ENCODE data around the gene ITGA8. TPM values are rescaled to one million over a fixed set of nuclear protein-coding genes. Genes with fewer than 3 reads are reported as not detected.
"Not testable (repeated sequence)": the region's sequence is repeated elsewhere in the genome, so short reads cannot be mapped to it uniquely, and the experiment has no call there.

Gene ITGA8
- total and polyA plus RNA-seq, 2 of the 13 experiments (the other 11 are each of a cell fraction or from before 2014, with no cell fraction given): not detected

GRCh38 chr10:15631205-15631604 is 88.5 kb downstream of the ITGA8 start:
- H3K27ac ChIP-seq (ENCODE audit: extremely low read length, insufficient read depth, low read length); H3K4me2 ChIP-seq (ENCODE audit: low read depth, low read length); FAIRE-seq; H3K9me3 ChIP-seq (ENCODE audit: low read length); H3K79me2 ChIP-seq (ENCODE audit: insufficient read depth, low read length); CTCF ChIA-PET (ENCODE audit: low intra/inter-chr PET ratio, low total read pairs); intact Hi-C loops (cut with micrococcal nuclease; ENCODE audit: unreplicated experiment); in situ Hi-C loops (cut with HindIII; ENCODE audit: extremely low pct_ligation_motif_present, low pct_unique_long_range_greater_than_20kb); ATAC-seq; H2AFZ ChIP-seq (ENCODE audit: low read length); H3K9ac ChIP-seq (ENCODE audit: insufficient read depth, low read depth, low read length); H3K4me1 ChIP-seq (ENCODE audit: insufficient read depth, low read length); H3K36me3 ChIP-seq (replicated peaks in 1 of 2; ENCODE audit: control insufficient read depth in 1 of 2, insufficient read depth in 2 of 2, low read length in 2 of 2); H3K4me3 ChIP-seq (replicated peaks in 1 of 3; ENCODE audit: insufficient read depth in 1 of 3, low read depth in 2 of 3, low read length in 3 of 3); BruUV-seq (replicated peaks); POLR2A ChIA-PET; H3K27me3 ChIP-seq (ENCODE audit: control insufficient read depth in 1 of 2, insufficient read depth in 2 of 2, low read length in 2 of 2); DNase-seq (ENCODE audit: low spot score); H4K20me1 ChIP-seq (ENCODE audit: insufficient read depth, low read length): not testable (repeated sequence)
- 20% methylated on average over 3 of the region's 3 CpGs for WGBS (ENCODE audit: low lambda C conversion rate)

- whole genome bisulfite sequencing (ENCODE audit: low lambda C conversion rate): 2% methylated on average over 5 of the region's 5 CpGs
- no TSS peak for BruUV-seq (replicated peaks)
- DNase-seq (ENCODE audit: low spot score) (no peak), FAIRE-seq (no peak), ATAC-seq (no peak)
- H4K20me1 ChIP-seq (ENCODE audit: insufficient read depth, low read length): no peaks in the 10 kb centered on the region
- ChIA-PET CTCF (ENCODE audit: low intra/inter-chr PET ratio, low total read pairs) (no interaction called here), POLR2A (no interaction called here)
- no peak overlapping the region for H3K4me3 ChIP-seq (replicated peaks in 1 of 3; ENCODE audit: insufficient read depth in 1 of 3, low read depth in 2 of 3, low read length in 3 of 3)
- H3K27ac ChIP-seq (ENCODE audit: extremely low read length, insufficient read depth, low read length): no peak overlapping the region
- TF ChIP-seq ARID3A (IDR thresholded peaks at IDR 0.05; ENCODE audit: low read depth, low read length) (no peak), FOXO4 (CRISPR knock-in tag; conservative IDR thresholded peaks at IDR 0.05) (no peak), ZNF850 (CRISPR knock-in tag; conservative IDR thresholded peaks at IDR 0.05) (no peak), ZNF572 (CRISPR knock-in tag; IDR thresholded peaks at IDR 0.05) (no peak), SPEN (CRISPR knock-in tag; IDR thresholded peaks at IDR 0.05; ENCODE audit: low read depth) (no peak)
- in situ Hi-C loops (cut with HindIII; ENCODE audit: extremely low pct_ligation_motif_present, low pct_unique_long_range_greater_than_20kb) (no loop called here), intact Hi-C loops (cut with micrococcal nuclease; ENCODE audit: unreplicated experiment) (no loop called here)
- H3K79me2 ChIP-seq (ENCODE audit: insufficient read depth, low read length): no peaks in the 10 kb centered on the region
- H3K4me2 ChIP-seq (ENCODE audit: low read depth, low read length): no peak overlapping the region
- H3K4me1 ChIP-seq (ENCODE audit: insufficient read depth, low read length): no peaks in the 10 kb centered on the region
- no peaks in the 10 kb centered on the region for H3K9me3 ChIP-seq (ENCODE audit: low read length)
- H3K36me3 ChIP-seq (replicated peaks in 1 of 2; ENCODE audit: control insufficient read depth in 1 of 2, insufficient read depth in 2 of 2, low read length in 2 of 2): no peaks in the 10 kb centered on the region
- H3K9ac ChIP-seq (ENCODE audit: insufficient read depth, low read depth, low read length): no peak overlapping the region
- H2AFZ ChIP-seq (ENCODE audit: low read length): no peak overlapping the region
- H3K27me3 ChIP-seq (ENCODE audit: control insufficient read depth in 1 of 2, insufficient read depth in 2 of 2, low read length in 2 of 2): no peaks in the 10 kb centered on the region; a peak in 2 of 5 replicates
Observed at GRCh38 chr10:15630353-15630752, 89.4 kb downstream of the ITGA8 start.

All from HepG2 (cell line).